Endothelial cell of umbilical vein (primary cell): ENCODE data around the gene NFATC1. TPM values are rescaled to one million over a fixed set of nuclear protein-coding genes. Genes with fewer than 3 reads are reported as not detected.

Experiments
- BruUV-seq: library from RNA; stranded (reverse); fragments of 400-500 nt; replicated peaks from 2 replicates; lab custom pipeline; 2021; lab: Mats Ljungman, UMichigan
- CTCF ChIA-PET: fragments of 300-600, 350-600 bp; sonication (Branson Sonifier 250); formaldehyde crosslinking; loops from one replicate; lab custom pipeline; 2021; ENCODE audit warnings: antibody characterized with exemption, inconsistent platforms; lab: Charles Lee
- POLR2A ChIA-PET: fragments of 300-600, 350-600 bp; sonication (Branson Sonifier 250); formaldehyde crosslinking; loops from one replicate; lab custom pipeline; 2021; ENCODE audit warnings: antibody characterized with exemption, inconsistent platforms; lab: Charles Lee
- DNase-seq: peaks from one replicate; pipeline ENCODE4 v3.0.0-alpha.2; 2011; ENCODE audit warnings: low read depth, low spot score
- FAIRE-seq: peaks from 2 replicates; lab custom pipeline; 2011; peaks lifted over from hg19 to GRCh38; lab: Jason Lieb, UNC
- H2AFZ ChIP-seq: 2 replicates; pipeline ENCODE4 v1.6.0; 2012; ENCODE audit warnings: low read depth, low read length, control low read depth, inconsistent platforms
- H3K27ac ChIP-seq: 2 replicates; pipeline ENCODE4 v1.5.1; 2011; ENCODE audit warnings: low read depth, mild to moderate bottlenecking, control low read depth, low read length, moderate library complexity; ENCODE audit not compliant: insufficient read depth
- H3K27me3 ChIP-seq, 2 experiments: 2 replicates each; pipeline versions ENCODE4 v1.6.0 to v1.6.1; 2011; ENCODE audit warnings: low read length in 2 of 2, mixed read lengths in 1 of 2; ENCODE audit not compliant: control insufficient read depth in 2 of 2, insufficient read depth in 2 of 2
- H3K36me3 ChIP-seq, 2 experiments: 2 replicates in 1 of 2; 3 replicates in 1 of 2; pipeline ENCODE4 v1.5.1; 2011; ENCODE audit warnings: low read length in 2 of 2, mild to moderate bottlenecking in 1 of 2, moderate library complexity in 1 of 2; ENCODE audit not compliant: control insufficient read depth in 2 of 2, insufficient read depth in 2 of 2; ENCODE audit errors: extremely low read depth in 1 of 2
- H3K4me1 ChIP-seq: 3 replicates; pipeline ENCODE4 v1.5.1; 2011; ENCODE audit warnings: mild to moderate bottlenecking, low read length; ENCODE audit not compliant: control insufficient read depth, insufficient read depth; ENCODE audit errors: extremely low read depth
- H3K4me2 ChIP-seq: 2 replicates; pipeline ENCODE4 v1.6.1; 2011; ENCODE audit warnings: low read length, control low read depth, mixed read lengths; ENCODE audit not compliant: insufficient read depth
- H3K4me3 ChIP-seq, 3 experiments: fragments of 200-600 bp in 1 of 3; sonication (generic), shearing (Covaris generic) in 1 of 3; replicated peaks in 1 of 3; 2 replicates each; pipeline ENCODE4 v1.5.1; 2011 to 2016; ENCODE audit warnings: control low read depth in 3 of 3, low read length in 3 of 3, mild to moderate bottlenecking in 2 of 3, inconsistent platforms in 1 of 3, low read depth in 1 of 3, moderate library complexity in 1 of 3; ENCODE audit not compliant: insufficient read depth in 1 of 3
- H3K79me2 ChIP-seq: 2 replicates; pipeline ENCODE4 v1.6.0; 2012; ENCODE audit warnings: low read length, inconsistent platforms; ENCODE audit not compliant: control insufficient read depth, insufficient read depth
- H3K9ac ChIP-seq: replicated peaks from 2 replicates; pipeline ENCODE3; 2011; ENCODE audit warnings: low read length, control low read depth; ENCODE audit not compliant: insufficient read depth; ENCODE audit errors: extremely low read depth
- H3K9me1 ChIP-seq: replicated peaks from 3 replicates; pipeline ENCODE4 v1.6.0; 2011; ENCODE audit warnings: mild to moderate bottlenecking, low read length; ENCODE audit not compliant: control insufficient read depth, insufficient read depth; ENCODE audit errors: extremely low read depth
- H3K9me3 ChIP-seq: replicated peaks from 2 replicates; pipeline ENCODE4 v1.5.1; 2012; ENCODE audit warnings: low read length, inconsistent platforms; ENCODE audit not compliant: control insufficient read depth, insufficient read depth
- H4K20me1 ChIP-seq: replicated peaks from 2 replicates; pipeline ENCODE3; 2011; ENCODE audit warnings: mild to moderate bottlenecking, low read length; ENCODE audit not compliant: control insufficient read depth, insufficient read depth; ENCODE audit errors: extremely low read depth
- EZH2 ChIP-seq: IDR thresholded peaks from 2 replicates; pipeline ENCODE4 v1.6.1; 2012; ENCODE audit warnings: borderline replicate concordance, low read depth, mild to moderate bottlenecking, moderate library complexity, low read length, inconsistent platforms; ENCODE audit not compliant: severe bottlenecking
- FOS ChIP-seq: IDR thresholded peaks from 2 replicates; pipeline ENCODE4 v1.6.1; 2011; ENCODE audit warnings: mild to moderate bottlenecking, low read length, moderate library complexity, borderline replicate concordance; ENCODE audit not compliant: insufficient read depth
- GATA2 ChIP-seq: IDR thresholded peaks from 2 replicates; pipeline ENCODE4 v1.7.0; 2011; ENCODE audit warnings: low read depth, mild to moderate bottlenecking, moderate library complexity, mixed read lengths, low read length; ENCODE audit not compliant: insufficient read length, insufficient read depth
- JUN ChIP-seq: IDR thresholded peaks from 2 replicates; pipeline ENCODE4 v1.6.1; 2011; ENCODE audit warnings: borderline replicate concordance, low read depth; ENCODE audit not compliant: insufficient read length, insufficient read depth
- MYC ChIP-seq: IDR thresholded peaks from one replicate; pipeline ENCODE4 v1.6.1; 2011; ENCODE audit warnings: mild to moderate bottlenecking, low read depth, low read length
- POLR2A ChIP-seq: IDR thresholded peaks from 2 replicates; pipeline ENCODE4 v1.6.1; 2012; ENCODE audit warnings: low read depth, mild to moderate bottlenecking, control low read depth, low read length
- POLR2AphosphoS5 ChIP-seq: IDR thresholded peaks from 2 replicates; pipeline ENCODE4 v1.6.1; 2012; ENCODE audit warnings: low read depth, mild to moderate bottlenecking, control low read depth, low read length, moderate library complexity; ENCODE audit not compliant: insufficient read depth
- dilution Hi-C: fragments of 300-500 bp; cut with MboI; formaldehyde crosslinking; loops from one replicate; pipeline ENCODE4 v1.15.0; 2019; ENCODE audit warnings: low sequenced_read_pairs; ENCODE audit not compliant: extremely low pct_ligation_motif_present
- intact Hi-C: fragments of 100-400 bp; cut with micrococcal nuclease; formaldehyde crosslinking; loops from one replicate; pipeline ENCODE4 v1.10.0; 2022
- polyA plus RNA-seq, 4 experiments: library from polyadenylated mRNA; depleted of rRNA in 3 of 4; stranded (reverse) in 3 of 4; unstranded in 1 of 4; fragments of >200 nt; gene quantifications; 2 replicates each; pipeline versions ENCODE4 v1.2.1 to v1.2.3, GENCODE V29; 2011 to 2012; ENCODE audit warnings: missing spikeins in 1 of 4
- total RNA-seq: library from RNA; stranded (reverse); gene quantifications from 2 replicates; pipeline ENCODE4 v1.2.3, GENCODE V29; 2021
- TF ChIP-seq, protein P1 (sequence below), 2 donors: IDR thresholded peaks; 1 replicate in 1 of 2; 2 replicates in 1 of 2; pipeline ENCODE4 v1.5.1; 2011; ENCODE audit warnings: low read length in 2 of 2, mild to moderate bottlenecking in 2 of 2, moderate library complexity in 2 of 2, control low read depth in 1 of 2, inconsistent platforms in 1 of 2, low read depth in 1 of 2; ENCODE audit not compliant: insufficient read depth in 1 of 2; ENCODE audit errors: extremely low read depth in 1 of 2
- TF ChIP-seq, protein P2 (sequence below): IDR thresholded peaks from 2 replicates; pipeline ENCODE4 v1.6.1; 2011; ENCODE audit not compliant: insufficient read depth, insufficient read length

NFATC1 gene
- total and polyA plus RNA-seq, 2 donors (not counting 3 experiments of a cell fraction or from before 2014, with no cell fraction given) = 11.1 to 30.0 TPM

DNA sequence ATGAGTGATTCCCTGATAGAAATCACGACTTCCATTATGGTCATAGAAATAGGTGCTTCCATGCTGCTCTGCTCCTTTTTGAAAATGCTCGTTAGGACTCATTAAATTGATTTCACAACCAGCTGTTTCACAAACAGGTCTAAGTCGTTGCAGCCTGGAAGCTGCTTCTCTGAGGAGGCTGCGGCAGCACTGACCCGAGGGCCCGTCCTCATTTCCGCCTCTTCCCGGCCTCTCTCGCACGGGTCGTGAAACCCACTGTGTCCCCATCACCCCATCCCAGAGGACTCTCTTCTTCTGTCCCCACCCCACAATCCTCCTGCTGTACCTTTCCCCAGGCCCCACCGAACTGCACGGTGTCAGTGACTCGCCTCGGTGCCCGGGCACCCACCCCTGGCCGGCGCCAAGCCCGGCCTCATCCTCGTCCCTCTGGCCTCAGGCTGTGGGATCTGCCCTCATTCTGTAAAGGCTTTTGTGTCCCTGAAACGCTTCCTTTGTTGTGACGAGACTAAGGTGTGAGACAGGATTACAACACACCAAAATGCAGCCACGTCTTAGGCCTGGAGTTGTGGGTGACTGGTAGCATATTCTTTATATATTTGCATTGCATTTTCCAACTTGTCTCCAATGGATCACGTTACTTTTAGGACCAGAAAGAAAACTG, 171.2 kb downstream of the NFATC1 start:
- Histone ChIP-seq H3K27ac (peak overlapping the region; percentile 66), H3K4me3 (no peak overlapping the region), H3K9me3 (no peaks in the 10 kb centered on the region), H3K27me3 (no peaks in the 10 kb centered on the region), H3K9ac (no peak overlapping the region), H3K36me3 (no peaks in the 10 kb centered on the region), H3K4me2 (no peak overlapping the region), H2AFZ (peak overlapping the region; percentile 95), H3K9me1 (no peaks in the 10 kb centered on the region), H3K4me1 (peaks cover 10% of the 10 kb centered on the region), H3K79me2 (no peaks in the 10 kb centered on the region), H4K20me1 (no peaks in the 10 kb centered on the region)
- TF ChIP-seq POLR2A (no peak), MYC (no peak), FOS (no peak), POLR2AphosphoS5 (no peak), GATA2 (no peak), JUN (no peak), EZH2 (no peak)
- TF ChIP-seq, protein P1, sequence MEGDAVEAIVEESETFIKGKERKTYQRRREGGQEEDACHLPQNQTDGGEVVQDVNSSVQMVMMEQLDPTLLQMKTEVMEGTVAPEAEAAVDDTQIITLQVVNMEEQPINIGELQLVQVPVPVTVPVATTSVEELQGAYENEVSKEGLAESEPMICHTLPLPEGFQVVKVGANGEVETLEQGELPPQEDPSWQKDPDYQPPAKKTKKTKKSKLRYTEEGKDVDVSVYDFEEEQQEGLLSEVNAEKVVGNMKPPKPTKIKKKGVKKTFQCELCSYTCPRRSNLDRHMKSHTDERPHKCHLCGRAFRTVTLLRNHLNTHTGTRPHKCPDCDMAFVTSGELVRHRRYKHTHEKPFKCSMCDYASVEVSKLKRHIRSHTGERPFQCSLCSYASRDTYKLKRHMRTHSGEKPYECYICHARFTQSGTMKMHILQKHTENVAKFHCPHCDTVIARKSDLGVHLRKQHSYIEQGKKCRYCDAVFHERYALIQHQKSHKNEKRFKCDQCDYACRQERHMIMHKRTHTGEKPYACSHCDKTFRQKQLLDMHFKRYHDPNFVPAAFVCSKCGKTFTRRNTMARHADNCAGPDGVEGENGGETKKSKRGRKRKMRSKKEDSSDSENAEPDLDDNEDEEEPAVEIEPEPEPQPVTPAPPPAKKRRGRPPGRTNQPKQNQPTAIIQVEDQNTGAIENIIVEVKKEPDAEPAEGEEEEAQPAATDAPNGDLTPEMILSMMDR (IDR thresholded peaks at IDR 0.05; ENCODE audit: extremely low read depth in 1 of 2, insufficient read depth in 1 of 2, low read depth in 1 of 2, low read length in 2 of 2) = no peak
- TF ChIP-seq, protein P2, sequence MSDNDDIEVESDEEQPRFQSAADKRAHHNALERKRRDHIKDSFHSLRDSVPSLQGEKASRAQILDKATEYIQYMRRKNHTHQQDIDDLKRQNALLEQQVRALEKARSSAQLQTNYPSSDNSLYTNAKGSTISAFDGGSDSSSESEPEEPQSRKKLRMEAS = no peak
- CTCF ChIA-PET = interaction anchor here (1.3 kb wide), 1 partner anchor 186 kb away, joined by 4 read pairs; no protein-coding TSS in a partner anchor
- dilution Hi-C loops (no loop called here), intact Hi-C loops (no loop called here)
- no TSS peak for BruUV-seq
- POLR2A ChIA-PET = no interaction called here
- DNase-seq (no peak), FAIRE-seq (no peak)
